ENCODE measurements around the gene KCNH8.
"Not testable (repeated sequence)": the region's sequence is repeated elsewhere in the genome, so short reads cannot be mapped to it uniquely, and the experiment has no call there.

KCNH8 gene

DNA sequence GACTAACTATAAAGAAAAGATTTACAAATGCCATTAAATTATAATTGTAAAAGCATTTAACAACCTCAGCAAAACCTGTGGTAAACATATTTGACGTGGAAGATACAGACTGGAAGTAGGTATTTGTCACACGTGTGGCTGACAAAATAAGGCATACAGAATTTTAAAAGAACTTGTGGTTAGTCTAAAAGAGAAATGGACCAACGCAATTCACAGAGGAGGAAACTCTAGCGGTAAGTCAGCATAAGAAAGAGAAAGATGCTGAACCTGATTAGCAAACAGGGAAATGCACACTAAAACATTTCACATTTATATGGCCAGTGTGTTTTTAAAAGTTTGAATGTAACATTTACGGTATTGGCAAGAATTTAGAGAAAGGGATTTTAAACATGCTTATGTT, 35.3 kb downstream of the KCNH8 start:
- DNase-seq, result no peak

DNA sequence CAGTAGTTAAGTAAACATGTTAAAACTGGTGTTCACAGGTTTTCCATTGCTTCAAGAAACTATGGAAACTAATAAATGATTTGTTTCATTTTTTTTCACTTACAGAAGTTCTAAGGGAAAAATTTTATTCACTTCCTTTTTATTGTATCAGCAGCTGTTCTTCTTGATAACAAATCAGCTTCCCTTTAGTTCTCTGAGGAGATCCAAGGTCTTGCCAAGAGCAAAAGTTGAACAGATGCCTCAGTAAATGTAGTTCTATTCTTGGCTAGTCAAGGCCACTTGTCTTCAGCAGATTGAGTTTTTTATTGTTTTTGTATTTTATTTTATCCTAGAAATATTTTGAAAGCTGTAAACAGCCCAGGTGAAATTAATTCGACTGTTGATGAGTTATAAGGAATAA, 41.8 kb downstream of the KCNH8 start:
- DNase-seq, result no peak

DNA sequence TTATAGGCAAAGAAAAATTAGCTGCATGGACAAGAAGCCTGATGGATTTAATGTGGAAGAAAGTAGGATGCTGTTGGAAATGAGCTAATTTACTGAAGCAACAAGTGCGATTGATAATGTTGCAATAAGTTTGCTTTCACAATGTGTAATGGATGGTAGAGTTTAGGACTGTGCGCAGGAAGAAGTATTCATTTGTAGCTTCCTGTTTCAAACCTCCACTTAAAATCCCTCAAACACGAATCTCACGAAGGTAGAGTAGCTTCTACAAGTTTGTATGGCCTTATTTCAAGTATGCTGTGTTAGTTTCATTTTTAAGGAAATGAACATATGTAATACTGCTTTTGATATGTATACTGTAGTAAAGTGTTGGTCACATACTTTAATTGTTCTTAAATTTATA, 42.3 kb downstream of the KCNH8 start:
- DNase-seq, result no peak

DNA sequence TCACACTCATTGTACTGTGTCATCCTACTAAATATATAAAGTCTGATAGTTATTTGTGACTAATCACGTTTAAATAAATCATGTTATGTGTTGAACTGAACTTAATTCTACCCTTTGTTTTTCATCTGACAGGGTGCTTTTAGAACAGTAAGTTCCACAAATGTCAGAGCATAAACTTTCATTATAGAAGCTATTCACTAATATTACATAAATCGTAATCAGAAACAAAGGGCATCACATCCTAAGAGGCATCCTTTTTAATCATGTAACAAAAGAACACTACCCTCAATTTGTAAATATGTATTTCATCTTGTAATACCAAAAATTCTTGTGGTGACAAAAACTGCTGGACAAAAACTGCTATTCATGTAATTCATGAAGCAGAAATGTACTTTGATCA, 50.8 kb downstream of the KCNH8 start:
- no peak for DNase-seq

DNA sequence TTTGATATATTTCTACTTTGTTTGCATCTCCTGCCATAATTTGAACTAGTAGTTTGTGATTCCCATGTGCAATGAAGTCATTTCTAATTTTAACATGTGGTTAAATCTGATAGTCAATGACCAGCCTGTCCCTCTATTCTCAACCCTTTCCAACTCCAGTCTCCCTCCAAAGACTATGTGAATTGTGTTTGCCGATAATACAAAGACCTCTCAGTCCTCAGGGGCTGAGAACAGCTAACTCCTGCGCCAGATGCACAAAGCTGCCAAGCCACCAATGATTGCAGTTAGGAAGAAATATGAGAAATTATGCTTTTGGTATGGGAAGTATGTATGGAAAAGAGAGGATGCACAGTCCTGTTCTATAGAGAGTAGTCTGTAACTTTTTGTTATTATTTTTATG, 54.0 kb downstream of the KCNH8 start:
- no peak for DNase-seq

DNA sequence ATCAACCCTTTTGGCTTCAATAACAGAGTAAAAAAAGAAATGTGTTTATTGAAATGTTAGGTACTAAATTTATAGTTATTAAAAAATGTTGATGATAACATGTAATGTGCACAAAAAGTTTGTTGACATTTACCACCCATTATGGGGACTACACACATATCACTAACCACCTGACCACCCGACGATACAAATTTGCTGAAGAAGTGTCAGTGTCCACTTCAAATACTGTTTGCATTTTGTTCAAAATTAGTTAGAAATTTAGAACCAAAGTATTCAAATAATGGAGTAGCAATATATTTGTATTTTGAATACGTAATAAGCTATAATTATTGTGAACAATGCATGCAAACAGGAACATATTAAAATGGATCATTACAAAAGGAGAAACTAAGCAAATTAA, 54.4 kb downstream of the KCNH8 start:
- DNase-seq, result no peak

DNA sequence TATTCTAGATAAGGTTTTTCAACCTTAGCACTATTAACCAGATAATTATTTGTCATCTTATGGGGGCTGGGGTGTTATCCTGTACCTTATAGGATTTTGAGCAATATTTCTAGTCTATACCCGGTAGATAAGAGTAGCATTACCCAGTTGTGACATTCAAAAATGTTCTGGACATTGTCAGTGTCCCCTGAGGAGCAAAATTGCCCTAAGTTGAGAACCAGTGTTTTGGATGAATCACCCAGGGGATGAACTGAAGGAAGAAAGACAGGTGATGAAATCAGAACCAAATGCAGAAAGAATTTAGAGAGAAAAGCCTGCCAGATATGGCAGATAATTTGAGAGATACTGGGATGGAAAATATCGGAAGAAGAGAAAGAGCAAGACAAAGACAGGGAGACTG, 58.2 kb downstream of the KCNH8 start:
- no peak for DNase-seq

DNA sequence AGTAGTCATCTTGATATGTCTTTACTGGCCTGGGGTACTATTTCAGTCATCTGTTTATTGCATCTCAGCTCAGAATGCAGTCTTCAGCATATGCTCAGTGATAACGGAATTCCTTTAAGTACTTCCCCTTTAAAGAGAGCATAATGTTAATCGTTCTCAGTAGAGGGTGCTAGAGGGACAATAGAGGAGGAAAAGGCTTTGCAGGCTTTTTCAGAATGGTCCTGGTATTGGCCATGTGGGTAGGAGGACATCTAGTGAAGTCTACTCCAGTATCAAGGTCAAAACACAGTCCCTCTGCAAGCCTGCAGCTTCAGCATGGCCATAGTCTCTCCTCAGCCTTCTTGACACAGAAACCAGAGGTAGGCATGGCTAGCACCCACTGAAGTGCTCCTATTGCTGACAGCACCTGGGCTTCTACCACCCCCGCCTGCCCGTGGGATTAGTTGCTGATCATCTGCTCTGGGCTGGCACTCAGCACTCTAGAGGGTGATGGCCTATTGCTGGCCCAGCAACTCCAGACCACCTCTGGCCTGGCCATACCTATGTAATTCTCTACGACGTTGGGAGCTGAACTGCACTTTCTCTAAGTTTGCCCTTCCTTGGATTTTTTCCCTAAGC, 65.4 kb downstream of the KCNH8 start:
- DNase-seq, result no peak

DNA sequence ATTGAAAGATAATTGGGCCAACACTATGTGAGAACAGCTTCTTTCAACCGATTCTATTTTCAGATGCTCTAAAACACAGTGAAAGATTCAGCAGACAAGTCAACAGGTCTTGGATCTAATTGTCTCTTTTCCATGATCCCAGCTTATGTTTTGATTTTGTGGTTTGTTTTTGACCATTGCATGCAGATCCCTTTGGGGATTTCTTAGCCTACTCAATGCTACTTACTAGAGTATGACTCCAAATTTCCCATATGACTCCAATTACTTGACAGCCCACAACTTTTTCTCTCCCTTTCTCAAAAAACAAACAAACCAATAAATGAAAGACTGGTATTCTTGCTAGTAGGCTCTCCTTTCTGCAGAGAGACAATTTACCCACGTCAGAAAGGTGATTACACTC, 67.1 kb downstream of the KCNH8 start:
- no peak for DNase-seq

DNA sequence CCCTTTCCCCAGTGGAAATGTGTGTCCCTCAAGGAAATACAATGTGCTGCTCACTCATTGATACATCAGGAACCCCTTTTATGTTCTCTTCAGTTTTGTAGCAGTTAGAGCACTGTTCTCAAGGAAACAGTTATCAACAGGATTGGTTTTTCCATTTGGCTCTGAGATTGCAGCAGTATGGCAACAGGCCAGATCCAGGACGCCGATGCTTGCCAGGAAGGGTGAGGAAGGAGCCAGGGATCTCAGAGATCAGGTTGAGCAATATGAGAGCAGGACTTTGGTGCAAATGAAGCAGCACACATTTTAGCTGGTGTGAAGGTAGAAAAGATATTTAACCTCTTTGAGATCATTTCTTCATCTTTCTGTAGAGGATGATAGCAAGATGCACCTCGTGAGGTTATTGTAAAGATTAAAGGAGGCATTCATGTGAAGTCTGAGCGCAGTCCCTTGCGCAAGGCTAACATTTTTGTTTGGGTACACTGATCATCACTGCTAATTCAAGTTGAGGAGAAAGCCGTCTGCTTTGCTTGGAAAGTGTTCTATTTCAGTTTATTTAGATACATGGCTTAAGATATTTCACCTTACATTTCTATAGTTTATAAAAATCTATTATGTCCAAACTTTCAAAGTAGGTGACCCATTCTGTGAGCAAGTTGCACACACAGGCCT, 68.5 kb downstream of the KCNH8 start:
- no peak for DNase-seq

DNA sequence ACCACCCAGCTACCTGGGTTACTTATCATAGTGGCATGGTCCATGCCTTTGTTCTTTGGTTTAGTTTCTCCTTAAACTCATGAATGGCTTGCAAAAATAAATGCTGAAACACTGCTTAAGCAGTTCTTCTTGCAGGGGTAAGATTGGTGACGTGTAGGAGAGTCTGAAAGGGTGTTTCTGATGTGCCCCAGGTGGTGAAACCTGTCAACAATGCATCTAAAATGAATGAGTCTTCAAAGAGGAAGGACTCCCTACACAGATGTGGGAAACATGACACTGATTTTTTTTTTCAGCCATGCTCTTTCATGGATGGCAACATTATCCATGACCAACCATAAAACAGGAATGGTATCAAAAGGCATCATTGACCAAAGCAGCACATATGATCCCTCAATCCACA, 72.0 kb downstream of the KCNH8 start:
- no peak for DNase-seq

DNA sequence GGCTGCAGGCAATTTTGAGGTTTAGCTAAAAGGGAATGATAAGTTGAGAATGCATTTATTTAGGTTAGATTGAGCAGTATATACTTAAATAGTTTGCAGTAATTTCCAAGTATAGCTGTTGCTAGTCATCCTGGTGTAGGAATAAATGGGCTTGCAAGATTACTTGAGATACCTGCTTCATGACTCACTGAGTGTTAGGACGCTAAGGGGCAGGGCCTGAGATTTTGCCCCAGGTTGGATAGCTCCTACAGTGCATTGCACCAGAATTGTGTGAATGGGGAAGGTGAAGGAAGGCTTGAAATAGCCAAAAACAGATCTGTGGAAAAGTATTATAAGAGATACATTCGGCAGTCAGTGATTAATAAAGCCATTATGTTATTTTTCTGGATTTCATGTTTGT, 72.8 kb downstream of the KCNH8 start:
- no peak for DNase-seq

DNA sequence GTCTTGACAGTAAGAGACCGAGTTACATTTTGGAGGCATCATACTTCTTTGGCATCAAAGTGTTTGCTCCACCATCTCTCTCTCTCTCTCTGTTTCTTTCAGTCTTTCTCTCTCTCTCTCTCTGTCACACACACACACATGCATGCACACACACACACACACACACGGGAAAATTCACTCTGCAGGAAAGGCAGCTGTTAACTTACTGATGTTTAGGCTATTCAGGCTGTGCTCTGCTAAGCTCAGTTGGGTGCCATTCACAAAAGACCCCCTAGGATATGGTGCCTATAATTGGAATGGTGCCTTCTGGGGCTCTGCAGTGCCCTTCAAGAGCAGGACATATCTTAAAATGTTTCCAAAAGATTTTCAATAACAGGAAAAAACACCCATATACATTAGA, 78.2 kb downstream of the KCNH8 start:
- no peak for DNase-seq

DNA sequence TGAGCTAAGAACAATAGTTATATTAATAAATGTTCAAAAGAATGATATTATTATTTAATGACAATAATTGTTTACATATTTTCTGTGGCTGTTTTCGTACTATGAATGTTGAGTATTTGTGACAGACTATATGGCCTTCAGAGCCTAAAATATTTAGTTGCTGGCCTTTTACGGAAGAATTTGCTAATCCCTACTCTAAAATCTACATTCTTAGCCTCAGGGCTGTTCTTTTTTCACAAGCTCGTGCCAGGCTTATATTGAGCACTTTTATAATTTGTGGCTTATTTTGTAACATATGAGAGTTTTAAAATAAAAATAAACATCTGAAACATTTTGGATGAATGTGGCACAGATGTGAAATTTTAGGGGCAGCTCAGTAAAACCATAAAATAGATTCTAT, 79.9 kb downstream of the KCNH8 start:
- no peak for DNase-seq

DNA sequence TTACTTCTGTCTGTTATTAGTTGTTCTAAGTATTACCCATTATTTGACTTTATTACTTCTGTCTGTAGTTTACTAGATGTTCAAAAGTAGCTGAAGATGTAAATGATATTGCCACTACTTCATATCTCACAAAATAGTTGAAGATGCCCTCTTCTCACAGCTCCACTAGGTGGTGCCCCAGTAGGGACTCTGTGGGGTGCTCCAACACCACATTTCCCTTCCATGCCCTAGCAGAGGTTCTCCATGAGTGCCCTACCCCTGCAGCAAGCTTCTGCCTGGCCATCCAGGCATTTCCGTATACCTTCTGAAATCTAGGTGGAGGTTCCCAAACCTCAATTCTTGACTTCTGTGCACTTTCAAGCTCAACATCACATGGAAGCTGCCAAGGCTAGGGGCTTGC, 80.8 kb downstream of the KCNH8 start:
- no peak for DNase-seq

DNA sequence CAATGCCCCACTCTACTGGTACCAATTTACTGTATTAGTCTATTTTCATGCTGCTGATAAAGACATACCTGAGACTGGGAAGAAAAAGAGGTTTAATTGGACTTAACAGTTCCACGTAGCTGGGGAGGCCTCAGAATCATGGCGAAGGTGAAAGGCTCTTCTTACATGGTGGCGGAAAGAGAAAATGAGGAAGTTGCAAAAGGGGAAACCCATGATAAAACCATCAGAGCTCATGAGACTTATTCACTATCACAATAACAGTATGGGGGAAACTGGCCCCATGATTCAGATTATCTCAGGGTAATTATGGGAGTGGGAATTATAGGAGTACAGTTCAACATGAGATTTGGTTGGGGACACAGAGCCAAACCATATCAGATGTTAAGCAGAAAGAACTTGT, 81.6 kb downstream of the KCNH8 start:
- not testable (repeated sequence) for DNase-seq

DNA sequence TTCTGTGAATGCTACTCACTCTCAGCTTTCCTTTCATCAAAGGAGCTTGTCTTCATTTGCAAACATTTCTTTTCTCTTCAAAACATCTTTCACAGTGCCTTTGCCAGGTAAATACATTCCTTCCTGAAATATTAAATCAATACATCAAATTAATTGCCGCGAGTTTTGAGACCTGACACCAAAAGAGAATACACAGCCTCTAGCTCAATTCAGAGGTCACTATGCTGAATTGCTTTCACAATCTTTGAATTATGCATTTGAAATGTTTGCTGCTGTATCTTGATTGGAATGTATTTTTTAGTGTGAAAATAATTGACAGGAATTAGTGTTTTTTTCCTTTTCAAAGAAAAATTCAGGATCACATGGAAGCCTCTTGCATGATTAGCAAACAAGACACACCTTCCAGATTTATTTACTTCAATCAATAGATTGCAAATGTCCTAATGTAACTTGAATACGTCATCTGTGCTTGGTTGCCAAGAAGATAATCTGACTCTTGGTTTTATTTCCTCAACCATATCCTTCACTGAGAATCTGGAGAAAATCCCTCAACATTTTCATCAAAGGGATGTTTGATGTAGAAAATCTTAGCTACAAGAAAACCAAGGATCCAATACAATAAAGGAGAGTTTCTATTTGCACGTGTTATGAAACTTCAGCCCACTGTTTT, 83.6 kb downstream of the KCNH8 start:
- no peak for DNase-seq

DNA sequence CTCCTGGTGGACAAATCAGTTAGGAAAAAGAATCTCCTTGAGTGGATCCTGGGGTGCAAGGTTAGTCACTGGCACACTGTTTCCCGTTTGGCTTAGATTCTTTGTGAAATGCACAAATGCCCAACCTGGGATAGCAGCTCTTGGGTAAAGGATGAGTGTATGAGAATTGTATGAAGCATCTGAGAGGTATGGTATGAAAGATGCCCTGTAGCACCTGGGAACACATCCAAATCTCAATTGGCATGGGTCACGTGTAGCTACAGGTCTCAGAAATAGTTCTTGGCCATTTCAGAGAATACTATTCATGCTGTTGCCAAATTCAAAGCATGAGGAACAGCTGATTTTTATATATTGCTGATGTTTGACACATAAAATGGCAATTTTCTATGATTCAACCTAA, 84.3 kb downstream of the KCNH8 start:
- no peak for DNase-seq

DNA sequence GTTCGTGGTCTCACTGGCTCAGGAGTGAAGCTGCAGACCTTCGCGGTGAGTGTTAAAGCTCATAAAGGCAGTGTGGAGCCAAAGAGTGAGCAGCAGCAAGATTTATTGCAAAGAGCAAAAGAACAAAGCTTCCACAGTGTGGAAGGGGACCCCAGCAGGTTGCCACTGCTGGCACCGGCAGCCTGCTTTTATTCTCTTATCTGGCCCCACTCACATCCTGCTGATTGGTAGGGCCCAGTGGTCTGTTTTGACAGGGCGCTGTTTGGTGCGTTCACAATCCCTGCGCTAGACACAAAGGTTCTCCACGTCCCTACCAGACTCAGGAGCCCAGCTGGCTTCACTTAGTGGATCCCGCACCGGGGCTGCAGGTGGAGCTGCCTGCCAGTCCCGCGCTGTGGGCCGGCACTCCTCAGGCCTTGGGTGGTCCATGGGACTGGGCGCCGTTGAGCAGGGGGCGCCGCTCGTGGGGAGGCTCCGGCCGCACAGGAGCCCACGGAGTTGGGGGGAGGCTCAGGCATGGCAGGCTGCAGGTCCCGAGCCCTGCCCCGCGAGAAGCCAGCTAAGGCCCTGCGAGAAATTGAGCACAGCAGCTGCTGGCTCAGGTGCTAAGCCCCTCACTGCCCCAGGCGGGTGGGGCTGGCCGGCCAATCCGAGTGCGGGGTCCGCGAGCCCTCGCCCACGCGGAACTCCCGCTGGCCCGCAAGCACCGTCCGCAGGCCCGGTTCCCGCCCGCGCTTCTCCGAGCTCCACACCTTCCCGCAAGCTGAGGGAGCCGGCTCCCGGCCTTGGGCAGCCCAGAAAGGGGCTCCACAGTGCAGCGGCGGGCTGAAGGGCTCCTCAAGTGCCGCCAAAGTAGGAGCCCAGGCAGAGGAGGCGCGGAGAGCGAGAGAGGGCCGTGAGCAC, 85.8 kb downstream of the KCNH8 start:
- DNase-seq, result not testable (repeated sequence)

DNA sequence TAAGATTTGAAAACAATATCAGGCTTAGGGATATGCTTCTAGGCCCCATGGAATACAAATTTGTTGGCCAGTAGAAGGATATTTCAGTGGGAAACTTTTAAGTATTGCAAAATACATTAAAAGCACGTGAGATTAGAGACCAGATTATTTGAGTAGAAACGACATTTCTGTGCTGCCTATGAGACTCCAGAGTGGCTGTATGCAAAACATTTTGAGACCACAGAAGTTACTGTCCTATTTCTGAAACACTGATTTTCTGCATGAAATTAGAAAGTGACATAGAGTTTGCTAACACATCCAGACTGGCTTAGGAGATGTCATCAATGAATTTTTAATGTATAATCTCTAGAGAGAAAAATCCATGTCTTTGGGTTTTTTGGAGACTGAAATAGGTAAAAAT, 99.8 kb downstream of the KCNH8 start:
- no peak for DNase-seq

DNA sequence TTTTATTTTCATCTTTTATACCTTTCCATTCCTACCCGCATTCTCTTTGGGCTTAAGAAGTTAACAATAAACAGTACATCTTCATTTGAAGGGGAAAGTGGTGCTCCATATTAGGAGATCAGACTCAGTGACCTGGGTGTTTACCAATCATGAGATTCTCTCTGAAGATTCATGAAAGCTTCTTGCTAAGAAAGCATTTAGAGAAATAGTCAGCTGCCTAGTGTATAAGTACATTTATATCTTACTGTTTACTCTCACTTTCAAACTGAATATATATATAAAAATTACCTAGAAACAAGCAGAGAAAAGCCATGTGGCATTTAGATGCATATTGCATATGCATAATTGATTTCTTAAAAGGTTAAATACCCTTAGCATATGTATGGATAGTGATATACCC, 100.5 kb downstream of the KCNH8 start:
- no peak for DNase-seq

DNA sequence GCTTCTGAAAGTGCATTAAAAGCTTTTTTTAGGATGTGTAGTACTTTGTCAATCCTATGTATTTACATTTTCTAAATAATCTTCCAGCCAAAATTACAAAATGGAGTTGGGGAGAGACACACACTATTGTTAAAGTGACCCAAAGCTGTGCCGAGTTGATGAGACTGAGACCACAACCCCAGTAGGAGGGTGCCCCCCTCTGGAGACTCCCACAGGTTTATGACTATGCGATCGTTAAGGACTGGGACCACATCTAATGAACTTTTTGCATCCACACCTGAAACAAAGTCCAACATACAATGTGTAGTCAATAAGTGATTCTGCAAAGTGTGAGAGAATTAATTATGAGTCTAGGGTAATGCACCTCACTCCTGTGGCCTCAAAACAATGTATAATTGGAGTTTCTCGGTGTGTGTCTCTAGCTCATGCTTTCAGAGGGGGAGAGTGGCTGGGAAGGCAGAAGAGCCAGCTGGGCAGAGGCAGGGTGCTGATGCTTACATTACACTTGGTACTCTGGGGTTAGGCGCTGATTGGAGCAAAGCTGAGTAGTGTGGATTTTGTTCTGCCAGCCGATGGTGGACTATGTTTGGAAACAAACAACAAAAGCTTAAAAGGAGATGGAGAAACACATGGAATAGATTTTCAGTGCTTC, 102.8 kb downstream of the KCNH8 start:
- no peak for DNase-seq

DNA sequence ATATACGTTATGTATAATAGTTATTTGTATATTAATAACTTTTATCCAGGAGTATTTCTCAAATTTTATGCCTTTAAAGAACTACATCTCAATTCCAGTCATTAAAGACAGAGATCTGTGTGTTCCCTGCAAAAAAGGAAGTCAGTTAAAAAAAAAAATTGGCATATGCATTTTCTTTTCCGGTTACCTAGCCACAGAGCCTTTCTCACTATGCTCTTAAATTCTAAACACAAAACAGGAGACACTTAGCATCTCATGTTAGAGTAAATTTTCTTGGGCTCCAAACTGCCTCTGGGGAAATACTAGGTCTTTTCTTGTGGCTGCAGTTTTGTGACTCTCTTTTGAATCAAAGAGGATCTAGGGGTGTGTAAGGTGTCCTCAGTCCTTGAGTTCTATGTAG, 105.9 kb downstream of the KCNH8 start:
- no peak for DNase-seq

All from DMS 273 treated with DMSO at 0.1 percent for 48 hours (cell line).